Measurements from ENCODE around the gene KLK2.

GRCh38 chr19:50908336-50908735 lies 35.1 kb downstream of the KLK2 start:
- TF ChIP-seq POLR2A (IDR thresholded peaks at IDR 0.05; ENCODE audit: low read length): no peak
- TF ChIP-seq GATA1 (IDR thresholded peaks at IDR 0.05; ENCODE audit: low read depth, low read length): no peak
